KMS-11 (cell line): Measurements from ENCODE around the gene RANBP3.
"Not testable (repeated sequence)": the region's sequence is repeated elsewhere in the genome, so short reads cannot be mapped to it uniquely, and the experiment has no call there.

Experiments
- H2AFZ ChIP-seq: fragments of 200-600 bp; sonication (generic); 2 replicates; pipeline ENCODE4 v1.6.1; 2016; ENCODE audit warnings: antibody characterized with exemption, mixed run types, low read depth
- H3K27ac ChIP-seq: fragments of 200-600 bp; sonication (generic); 2 replicates; pipeline ENCODE4 v1.6.1; 2016; ENCODE audit warnings: mild to moderate bottlenecking, mixed run types
- H3K27me3 ChIP-seq: fragments of 200-600 bp; sonication (generic); 2 replicates; pipeline ENCODE4 v1.6.1; 2017; ENCODE audit warnings: mild to moderate bottlenecking, low read depth, mixed run types, moderate library complexity; ENCODE audit not compliant: insufficient read depth
- H3K36me3 ChIP-seq: fragments of 200-600 bp; sonication (generic); 2 replicates; pipeline ENCODE4 v1.6.1; 2017; ENCODE audit warnings: mild to moderate bottlenecking, mixed run types; ENCODE audit not compliant: insufficient read depth
- H3K4me1 ChIP-seq: fragments of 200-600 bp; sonication (generic); 2 replicates; pipeline ENCODE4 v1.6.1; 2016; ENCODE audit warnings: mild to moderate bottlenecking, low read depth, mixed run types; ENCODE audit not compliant: poor library complexity, severe bottlenecking
- H3K4me2 ChIP-seq: fragments of 200-600 bp; sonication (generic); 2 replicates; pipeline ENCODE4 v1.7.0; 2016; ENCODE audit warnings: mild to moderate bottlenecking, mixed run types
- H3K4me3 ChIP-seq: fragments of 200-600 bp; sonication (generic); IDR thresholded peaks from 2 replicates; pipeline ENCODE4 v1.6.1; 2017; ENCODE audit warnings: low read depth, low read length, mixed read lengths; ENCODE audit not compliant: insufficient read depth
- H3K79me2 ChIP-seq: fragments of 200-600 bp; sonication (generic); 2 replicates; pipeline ENCODE4 v1.6.1; 2016; ENCODE audit warnings: low read depth, mixed run types; ENCODE audit not compliant: insufficient read depth
- H3K9ac ChIP-seq: fragments of 200-600 bp; sonication (generic); 2 replicates; pipeline ENCODE4 v1.6.1; 2016; ENCODE audit warnings: mild to moderate bottlenecking, mixed run types
- H4K20me1 ChIP-seq: fragments of 200-600 bp; sonication (generic); 2 replicates; pipeline ENCODE4 v1.6.1; 2016; ENCODE audit warnings: mild to moderate bottlenecking, mixed run types; ENCODE audit not compliant: insufficient read depth
- TF ChIP-seq, protein P1 (sequence below): fragments of 200-600 bp; sonication (generic); conservative IDR thresholded peaks from 2 replicates; pipeline ENCODE4 v1.6.1; 2017; ENCODE audit warnings: low read depth, mild to moderate bottlenecking, antibody characterized with exemption, low read length, moderate library complexity, mixed read lengths

Gene RANBP3, protein sequence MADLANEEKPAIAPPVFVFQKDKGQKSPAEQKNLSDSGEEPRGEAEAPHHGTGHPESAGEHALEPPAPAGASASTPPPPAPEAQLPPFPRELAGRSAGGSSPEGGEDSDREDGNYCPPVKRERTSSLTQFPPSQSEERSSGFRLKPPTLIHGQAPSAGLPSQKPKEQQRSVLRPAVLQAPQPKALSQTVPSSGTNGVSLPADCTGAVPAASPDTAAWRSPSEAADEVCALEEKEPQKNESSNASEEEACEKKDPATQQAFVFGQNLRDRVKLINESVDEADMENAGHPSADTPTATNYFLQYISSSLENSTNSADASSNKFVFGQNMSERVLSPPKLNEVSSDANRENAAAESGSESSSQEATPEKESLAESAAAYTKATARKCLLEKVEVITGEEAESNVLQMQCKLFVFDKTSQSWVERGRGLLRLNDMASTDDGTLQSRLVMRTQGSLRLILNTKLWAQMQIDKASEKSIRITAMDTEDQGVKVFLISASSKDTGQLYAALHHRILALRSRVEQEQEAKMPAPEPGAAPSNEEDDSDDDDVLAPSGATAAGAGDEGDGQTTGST

DNA sequence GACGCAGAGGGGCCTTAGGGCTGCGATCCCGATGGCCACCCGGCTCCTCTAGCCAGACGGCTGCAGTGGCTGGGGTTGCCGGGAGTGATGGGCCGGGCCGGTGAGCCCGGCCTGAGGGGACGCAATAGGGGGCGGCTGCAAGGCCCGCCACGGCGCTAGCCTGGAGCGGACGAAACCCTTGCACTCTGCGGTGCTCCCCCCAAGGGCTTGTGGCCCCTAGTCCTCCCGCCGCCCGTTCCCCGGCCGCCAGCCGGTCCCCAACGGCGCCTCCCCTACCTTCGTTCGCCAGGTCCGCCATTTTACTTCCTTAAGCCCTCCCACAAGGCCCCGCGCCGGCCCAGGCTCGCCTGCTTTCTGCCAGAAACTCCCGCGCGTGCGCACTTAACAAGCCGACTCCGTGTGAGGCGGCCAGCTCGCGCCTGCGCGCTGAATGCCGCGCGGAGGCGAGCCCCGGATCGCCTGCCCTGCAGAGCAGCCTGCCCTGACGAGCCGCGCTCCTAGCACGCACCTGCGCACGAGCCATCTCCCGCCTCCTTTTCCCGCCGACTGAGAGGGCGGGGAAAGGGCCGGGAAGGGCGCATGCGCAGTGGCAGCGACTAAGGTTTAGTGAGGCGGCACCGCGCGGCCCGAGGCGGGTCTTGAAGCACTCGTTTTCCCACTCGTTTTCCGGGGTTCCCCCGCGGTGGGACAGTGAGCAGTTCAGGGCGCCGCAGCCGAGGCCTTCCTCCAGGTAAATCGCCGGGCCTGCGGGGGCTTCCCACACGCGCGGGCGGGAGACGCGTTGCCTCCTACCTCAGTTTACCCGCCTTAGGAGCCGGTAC is at the start of gene RANBP3:
RANBP3 (minus strand) TSS at position 356 of the 821 bp plus-strand sequence; CDS start at position 298, 58 bp downstream.
- Histone ChIP-seq H3K36me3 (no peaks in the 10 kb centered on the region), H3K27me3 (no peaks in the 10 kb centered on the region), H4K20me1 (peaks cover 2% of the 10 kb centered on the region), H3K4me3 (no peak within 1 kb of the TSS), H3K4me1 (peaks cover 25% of the 10 kb centered on the region), H3K27ac (peak within 1 kb of the TSS; percentile 74), H3K9ac (peak within 1 kb of the TSS; percentile 91), H3K4me2 (peak within 1 kb of the TSS; percentile 93), H2AFZ (peak within 1 kb of the TSS; percentile 73), H3K79me2 (peaks cover 63% of the 10 kb centered on the region)
- TF ChIP-seq, protein P1, sequence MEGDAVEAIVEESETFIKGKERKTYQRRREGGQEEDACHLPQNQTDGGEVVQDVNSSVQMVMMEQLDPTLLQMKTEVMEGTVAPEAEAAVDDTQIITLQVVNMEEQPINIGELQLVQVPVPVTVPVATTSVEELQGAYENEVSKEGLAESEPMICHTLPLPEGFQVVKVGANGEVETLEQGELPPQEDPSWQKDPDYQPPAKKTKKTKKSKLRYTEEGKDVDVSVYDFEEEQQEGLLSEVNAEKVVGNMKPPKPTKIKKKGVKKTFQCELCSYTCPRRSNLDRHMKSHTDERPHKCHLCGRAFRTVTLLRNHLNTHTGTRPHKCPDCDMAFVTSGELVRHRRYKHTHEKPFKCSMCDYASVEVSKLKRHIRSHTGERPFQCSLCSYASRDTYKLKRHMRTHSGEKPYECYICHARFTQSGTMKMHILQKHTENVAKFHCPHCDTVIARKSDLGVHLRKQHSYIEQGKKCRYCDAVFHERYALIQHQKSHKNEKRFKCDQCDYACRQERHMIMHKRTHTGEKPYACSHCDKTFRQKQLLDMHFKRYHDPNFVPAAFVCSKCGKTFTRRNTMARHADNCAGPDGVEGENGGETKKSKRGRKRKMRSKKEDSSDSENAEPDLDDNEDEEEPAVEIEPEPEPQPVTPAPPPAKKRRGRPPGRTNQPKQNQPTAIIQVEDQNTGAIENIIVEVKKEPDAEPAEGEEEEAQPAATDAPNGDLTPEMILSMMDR: no peak

DNA sequence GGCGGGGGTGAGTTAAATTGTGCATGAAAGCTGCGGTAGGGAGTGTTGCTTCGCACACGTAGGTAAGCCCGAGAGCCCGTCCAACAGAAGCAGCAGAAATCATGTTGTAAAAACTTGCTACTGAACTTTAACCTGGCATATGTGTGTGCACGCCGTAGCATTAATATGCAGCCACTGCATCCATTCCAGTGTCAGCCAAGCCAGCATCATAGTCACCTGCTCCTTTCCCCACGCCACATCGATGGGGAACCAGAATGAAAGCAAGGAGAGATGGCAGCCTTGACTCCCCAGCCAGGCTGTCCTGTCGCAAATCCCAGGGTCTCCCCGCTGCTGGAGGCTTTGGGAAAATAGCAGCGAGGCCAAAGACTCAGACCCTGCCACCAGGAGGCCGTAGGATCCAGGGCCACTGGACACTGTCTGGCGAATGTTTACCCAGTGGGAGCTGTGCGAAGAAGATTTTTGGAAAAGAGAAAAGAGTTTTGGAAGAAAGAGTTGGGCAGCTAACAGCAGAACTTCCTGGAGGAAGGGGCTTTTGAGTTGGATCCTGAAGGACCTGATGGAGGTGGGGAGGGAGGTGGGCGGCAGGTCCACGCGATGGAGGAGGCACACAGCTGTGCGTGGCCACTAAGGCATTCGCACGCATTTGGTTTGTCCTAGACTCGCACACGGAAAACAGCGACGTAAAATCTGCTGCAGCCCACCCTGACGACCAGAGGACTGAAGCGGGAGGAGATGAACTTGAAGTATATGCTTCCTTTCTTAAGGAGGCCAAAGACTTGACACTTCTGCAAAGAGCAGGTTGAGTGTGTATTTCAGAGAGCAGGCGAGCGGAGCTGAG is 48.7 kb upstream of the RANBP3 start:
- H3K36me3 ChIP-seq: no peaks in the 10 kb centered on the region
- H3K4me2 ChIP-seq: no peak overlapping the region
- no peak overlapping the region for H3K27ac ChIP-seq
- no peaks in the 10 kb centered on the region for H3K79me2 ChIP-seq
- no peaks in the 10 kb centered on the region for H3K27me3 ChIP-seq
- H2AFZ ChIP-seq: no peak overlapping the region
- no peak overlapping the region for H3K9ac ChIP-seq
- no peak overlapping the region for H3K4me3 ChIP-seq
- no peaks in the 10 kb centered on the region for H3K4me1 ChIP-seq
- TF ChIP-seq, protein P1: no peak
- H4K20me1 ChIP-seq: no peaks in the 10 kb centered on the region

DNA sequence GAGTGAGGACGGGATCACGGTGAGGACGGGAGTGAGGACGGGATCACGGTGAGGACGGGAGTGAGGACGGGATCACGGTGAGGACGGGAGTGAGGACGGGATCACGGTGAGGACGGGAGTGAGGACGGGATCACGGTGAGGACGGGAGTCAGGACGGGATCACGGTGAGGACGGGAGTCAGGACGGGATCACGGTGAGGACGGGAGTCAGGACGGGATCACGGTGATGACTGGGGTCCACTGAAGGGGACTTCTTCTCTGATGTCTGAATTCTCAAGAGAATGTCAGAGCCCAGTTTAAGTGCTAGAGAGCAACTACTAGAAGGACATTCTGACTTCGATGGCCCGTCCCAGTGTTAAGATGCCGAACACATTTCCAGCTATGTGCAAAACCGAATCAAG is 46.8 kb upstream of the RANBP3 start:
- not testable (repeated sequence) for H3K9ac ChIP-seq, H3K27me3 ChIP-seq, H3K79me2 ChIP-seq, H3K27ac ChIP-seq, H4K20me1 ChIP-seq, H3K4me2 ChIP-seq, H3K36me3 ChIP-seq, H2AFZ ChIP-seq, H3K4me3 ChIP-seq, H3K4me1 ChIP-seq

DNA sequence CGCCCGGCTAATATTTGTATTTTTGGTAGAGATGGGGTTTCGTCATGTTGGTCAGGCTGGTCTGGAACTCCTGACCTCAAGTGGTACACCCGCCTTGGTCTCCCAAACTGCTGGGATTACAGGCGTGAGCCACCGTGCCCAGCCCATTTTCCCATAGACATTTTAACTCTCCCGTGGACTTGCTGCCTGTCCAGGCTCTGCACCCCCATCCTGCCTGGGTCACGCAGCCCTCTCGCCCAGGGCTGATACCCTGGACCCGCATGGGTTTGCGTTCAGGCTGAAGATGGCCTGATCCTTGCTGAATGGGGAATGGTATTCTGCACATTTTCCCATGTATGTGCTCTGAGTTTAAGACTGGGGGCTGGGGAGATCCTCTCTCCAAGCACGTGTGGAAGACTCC is 46.0 kb upstream of the RANBP3 start:
- Histone ChIP-seq H3K27ac (no peak overlapping the region), H3K4me2 (no peak overlapping the region), H3K27me3 (no peaks in the 10 kb centered on the region), H3K4me3 (no peak overlapping the region), H4K20me1 (no peaks in the 10 kb centered on the region), H2AFZ (no peak overlapping the region), H3K79me2 (no peaks in the 10 kb centered on the region), H3K36me3 (no peaks in the 10 kb centered on the region), H3K9ac (no peak overlapping the region), H3K4me1 (no peaks in the 10 kb centered on the region)
- TF ChIP-seq, protein P1: no peak
